Measurements from ENCODE around the gene OR2T2. TPM values are rescaled to one million over a fixed set of nuclear protein-coding genes. Genes with fewer than 3 reads are reported as not detected.
"Not testable (repeated sequence)": the region's sequence is repeated elsewhere in the genome, so short reads cannot be mapped to it uniquely, and the experiment has no call there.

OR2T2 gene
- total RNA-seq, 1 donor: not detected

- no peaks in the 10 kb centered on the region for H3K36me3 ChIP-seq (ENCODE audit: insufficient read depth, low read length)
- H3K4me3 ChIP-seq (ENCODE audit: insufficient read depth, low read length): no peak overlapping the region
- no peak overlapping the region for H3K4me2 ChIP-seq (ENCODE audit: insufficient read depth, low read length)
- no peak for DNase-seq (ENCODE audit: insufficient read length, low spot score, missing footprints)
- no peaks in the 10 kb centered on the region for H3K4me1 ChIP-seq (ENCODE audit: insufficient read depth, low read length)
- peaks cover 5% of the 10 kb centered on the region for H3K9me3 ChIP-seq (ENCODE audit: low read depth, low read length)
- no peak overlapping the region for H3K27ac ChIP-seq (ENCODE audit: low read depth, low read length)
- no peaks in the 10 kb centered on the region for H4K20me1 ChIP-seq (ENCODE audit: insufficient read depth, low read length)
- H3K79me2 ChIP-seq (ENCODE audit: insufficient read depth, low read length): no peaks in the 10 kb centered on the region
- H2AFZ ChIP-seq (ENCODE audit: low read length): no peak overlapping the region
- no peaks in the 10 kb centered on the region for H3K27me3 ChIP-seq (ENCODE audit: insufficient read depth, low read length)
- TF ChIP-seq, protein P1, sequence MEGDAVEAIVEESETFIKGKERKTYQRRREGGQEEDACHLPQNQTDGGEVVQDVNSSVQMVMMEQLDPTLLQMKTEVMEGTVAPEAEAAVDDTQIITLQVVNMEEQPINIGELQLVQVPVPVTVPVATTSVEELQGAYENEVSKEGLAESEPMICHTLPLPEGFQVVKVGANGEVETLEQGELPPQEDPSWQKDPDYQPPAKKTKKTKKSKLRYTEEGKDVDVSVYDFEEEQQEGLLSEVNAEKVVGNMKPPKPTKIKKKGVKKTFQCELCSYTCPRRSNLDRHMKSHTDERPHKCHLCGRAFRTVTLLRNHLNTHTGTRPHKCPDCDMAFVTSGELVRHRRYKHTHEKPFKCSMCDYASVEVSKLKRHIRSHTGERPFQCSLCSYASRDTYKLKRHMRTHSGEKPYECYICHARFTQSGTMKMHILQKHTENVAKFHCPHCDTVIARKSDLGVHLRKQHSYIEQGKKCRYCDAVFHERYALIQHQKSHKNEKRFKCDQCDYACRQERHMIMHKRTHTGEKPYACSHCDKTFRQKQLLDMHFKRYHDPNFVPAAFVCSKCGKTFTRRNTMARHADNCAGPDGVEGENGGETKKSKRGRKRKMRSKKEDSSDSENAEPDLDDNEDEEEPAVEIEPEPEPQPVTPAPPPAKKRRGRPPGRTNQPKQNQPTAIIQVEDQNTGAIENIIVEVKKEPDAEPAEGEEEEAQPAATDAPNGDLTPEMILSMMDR (IDR thresholded peaks at IDR 0.05; ENCODE audit: extremely low read depth, low read depth, low read length): no peak
Observed at GRCh38 chr1:248416226-248416625, 29.2 kb upstream of the OR2T2 start.

- TF ChIP-seq, protein P1 (IDR thresholded peaks at IDR 0.05; ENCODE audit: extremely low read depth, low read depth, low read length): no peak
Observed at GRCh38 chr1:248417854-248418253, 27.6 kb upstream of the OR2T2 start.

GRCh38 chr1:248421384-248421783, 24.1 kb upstream of the OR2T2 start:
- TF ChIP-seq, protein P1 (IDR thresholded peaks at IDR 0.05; ENCODE audit: extremely low read depth, low read depth, low read length): no peak
- Histone ChIP-seq H3K9me3 (ENCODE audit: low read depth, low read length) (no peaks in the 10 kb centered on the region), H3K27me3 (ENCODE audit: insufficient read depth, low read length) (no peaks in the 10 kb centered on the region), H2AFZ (ENCODE audit: low read length) (no peak overlapping the region), H3K4me2 (ENCODE audit: insufficient read depth, low read length) (no peak overlapping the region), H3K27ac (ENCODE audit: low read depth, low read length) (no peak overlapping the region), H4K20me1 (ENCODE audit: insufficient read depth, low read length) (no peaks in the 10 kb centered on the region), H3K4me3 (ENCODE audit: insufficient read depth, low read length) (no peak overlapping the region), H3K36me3 (ENCODE audit: insufficient read depth, low read length) (no peaks in the 10 kb centered on the region), H3K79me2 (ENCODE audit: insufficient read depth, low read length) (no peaks in the 10 kb centered on the region), H3K4me1 (ENCODE audit: insufficient read depth, low read length) (no peaks in the 10 kb centered on the region)
- no peak for DNase-seq (ENCODE audit: insufficient read length, low spot score, missing footprints)

More at GRCh38 chr1:248417854-248418253, 27.6 kb upstream of the OR2T2 start:
- Histone ChIP-seq H3K4me1 (ENCODE audit: insufficient read depth, low read length) (no peaks in the 10 kb centered on the region), H3K79me2 (ENCODE audit: insufficient read depth, low read length) (no peaks in the 10 kb centered on the region), H3K36me3 (ENCODE audit: insufficient read depth, low read length) (no peaks in the 10 kb centered on the region), H3K9me3 (ENCODE audit: low read depth, low read length) (no peaks in the 10 kb centered on the region), H3K27me3 (ENCODE audit: insufficient read depth, low read length) (no peaks in the 10 kb centered on the region), H3K27ac (ENCODE audit: low read depth, low read length) (no peak overlapping the region), H3K4me3 (ENCODE audit: insufficient read depth, low read length) (no peak overlapping the region), H3K4me2 (ENCODE audit: insufficient read depth, low read length) (no peak overlapping the region), H4K20me1 (ENCODE audit: insufficient read depth, low read length) (no peaks in the 10 kb centered on the region), H2AFZ (ENCODE audit: low read length) (no peak overlapping the region)
- no peak for DNase-seq (ENCODE audit: insufficient read length, low spot score, missing footprints)

GRCh38 chr1:248427526-248428191, 17.8 kb upstream of the OR2T2 start:
- not testable (repeated sequence) for H4K20me1 ChIP-seq (ENCODE audit: insufficient read depth, low read length); H2AFZ ChIP-seq (ENCODE audit: low read length); H3K27ac ChIP-seq (ENCODE audit: low read depth, low read length); H3K27me3 ChIP-seq (ENCODE audit: insufficient read depth, low read length); H3K79me2 ChIP-seq (ENCODE audit: insufficient read depth, low read length); DNase-seq (ENCODE audit: insufficient read length, low spot score, missing footprints); H3K9me3 ChIP-seq (ENCODE audit: low read depth, low read length); H3K4me1 ChIP-seq (ENCODE audit: insufficient read depth, low read length); H3K36me3 ChIP-seq (ENCODE audit: insufficient read depth, low read length); H3K4me2 ChIP-seq (ENCODE audit: insufficient read depth, low read length); H3K4me3 ChIP-seq (ENCODE audit: insufficient read depth, low read length)

DNA sequence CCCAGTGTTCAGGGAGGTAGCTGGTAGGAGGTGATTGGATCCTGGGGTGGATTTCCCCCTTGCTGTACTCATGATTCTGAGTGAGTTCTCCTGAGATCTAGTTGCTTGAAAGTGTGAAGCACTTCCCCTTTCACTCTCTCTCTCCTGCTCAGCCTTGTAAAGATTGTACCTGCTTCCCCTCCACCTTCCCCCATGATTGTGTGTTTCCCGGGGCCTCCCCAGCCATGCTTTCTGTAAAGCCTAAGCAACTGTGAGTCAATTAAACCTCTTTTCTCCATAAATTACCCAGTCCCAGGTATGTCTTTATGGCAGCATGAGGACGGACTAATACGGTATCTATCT, 17.3 kb upstream of the OR2T2 start:
- not testable (repeated sequence) for H3K4me1 ChIP-seq (ENCODE audit: insufficient read depth, low read length); H3K27ac ChIP-seq (ENCODE audit: low read depth, low read length); DNase-seq (ENCODE audit: insufficient read length, low spot score, missing footprints); H2AFZ ChIP-seq (ENCODE audit: low read length); H3K79me2 ChIP-seq (ENCODE audit: insufficient read depth, low read length); H3K4me2 ChIP-seq (ENCODE audit: insufficient read depth, low read length); H3K4me3 ChIP-seq (ENCODE audit: insufficient read depth, low read length); H3K36me3 ChIP-seq (ENCODE audit: insufficient read depth, low read length); H4K20me1 ChIP-seq (ENCODE audit: insufficient read depth, low read length); H3K9me3 ChIP-seq (ENCODE audit: low read depth, low read length); H3K27me3 ChIP-seq (ENCODE audit: insufficient read depth, low read length)

GRCh38 chr1:248431683-248432082, 13.8 kb upstream of the OR2T2 start:
- H3K9me3 ChIP-seq (ENCODE audit: low read depth, low read length); H3K4me2 ChIP-seq (ENCODE audit: insufficient read depth, low read length); H3K4me1 ChIP-seq (ENCODE audit: insufficient read depth, low read length); H4K20me1 ChIP-seq (ENCODE audit: insufficient read depth, low read length); H3K79me2 ChIP-seq (ENCODE audit: insufficient read depth, low read length); H3K4me3 ChIP-seq (ENCODE audit: insufficient read depth, low read length); DNase-seq (ENCODE audit: insufficient read length, low spot score, missing footprints); H3K27me3 ChIP-seq (ENCODE audit: insufficient read depth, low read length); H3K36me3 ChIP-seq (ENCODE audit: insufficient read depth, low read length); H3K27ac ChIP-seq (ENCODE audit: low read depth, low read length); H2AFZ ChIP-seq (ENCODE audit: low read length): not testable (repeated sequence)

DNA sequence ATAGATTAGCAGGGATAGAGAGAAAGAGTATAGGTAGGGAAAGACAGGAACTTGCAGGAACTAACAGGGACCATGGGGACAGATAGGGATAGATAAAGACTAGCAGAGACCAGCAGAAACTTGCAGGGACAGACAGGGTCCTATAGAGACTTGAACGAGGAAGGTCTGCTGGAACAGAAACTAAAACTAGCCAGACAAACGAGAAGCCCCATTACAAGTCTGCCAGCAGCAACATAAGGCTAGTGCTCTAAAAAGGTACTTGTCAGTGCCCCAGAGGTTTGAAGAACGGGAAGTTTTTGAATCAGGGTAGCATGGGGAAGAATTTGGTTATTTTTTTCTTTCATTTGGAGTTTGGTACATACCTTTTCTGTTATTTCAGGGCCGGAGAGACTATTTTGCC, 13.2 kb upstream of the OR2T2 start:
- H4K20me1 ChIP-seq (ENCODE audit: insufficient read depth, low read length); H3K4me3 ChIP-seq (ENCODE audit: insufficient read depth, low read length); H3K9me3 ChIP-seq (ENCODE audit: low read depth, low read length); H3K4me2 ChIP-seq (ENCODE audit: insufficient read depth, low read length); H3K27ac ChIP-seq (ENCODE audit: low read depth, low read length); H3K27me3 ChIP-seq (ENCODE audit: insufficient read depth, low read length); H3K4me1 ChIP-seq (ENCODE audit: insufficient read depth, low read length); DNase-seq (ENCODE audit: insufficient read length, low spot score, missing footprints); H2AFZ ChIP-seq (ENCODE audit: low read length); H3K79me2 ChIP-seq (ENCODE audit: insufficient read depth, low read length); H3K36me3 ChIP-seq (ENCODE audit: insufficient read depth, low read length): not testable (repeated sequence)

All from osteoblast (primary cell).